OCI-LY7 (cell line): ENCODE data around the gene ANKRD42. TPM values are rescaled to one million over a fixed set of nuclear protein-coding genes. Genes with fewer than 3 reads are reported as not detected.

Experiments
- BruUV-seq: library from RNA; stranded (reverse); fragments of 400-500 nt; replicated peaks from 2 replicates; lab custom pipeline; 2021; lab: Mats Ljungman, UMichigan
- CTCF ChIA-PET: fragments of 300-600 bp; sonication (Branson Sonifier 250); formaldehyde crosslinking; loops from one replicate; lab custom pipeline; 2022; ENCODE audit warnings: antibody characterized with exemption; ENCODE audit not compliant: unreplicated experiment; lab: Charles Lee
- POLR2A ChIA-PET: fragments of 300-600 bp; sonication (Branson Sonifier 250); formaldehyde crosslinking; loops from one replicate; lab custom pipeline; 2022; ENCODE audit warnings: antibody characterized with exemption; lab: Charles Lee
- DNase-seq: peaks from one replicate; pipeline ENCODE4 v3.0.0-alpha.2; 2015; ENCODE audit warnings: low spot score
- H2AFZ ChIP-seq: fragments of 200-600 bp; sonication (generic), shearing (Covaris generic); 2 replicates; pipeline ENCODE4 v1.6.1; 2014; ENCODE audit warnings: mild to moderate bottlenecking, antibody characterized with exemption, low read length, moderate library complexity
- H3K27ac ChIP-seq: fragments of 200-600 bp; sonication (generic); 2 replicates; pipeline ENCODE4 v1.5.1; 2014; ENCODE audit warnings: mixed run types, low read depth, mild to moderate bottlenecking, moderate library complexity, low read length, inconsistent platforms; ENCODE audit not compliant: poor library complexity, severe bottlenecking
- H3K36me3 ChIP-seq: fragments of 200-600 bp; sonication (generic); 2 replicates; pipeline ENCODE4 v1.6.1; 2014; ENCODE audit warnings: mild to moderate bottlenecking, antibody characterized with exemption, low read length, moderate library complexity, mixed read lengths; ENCODE audit not compliant: insufficient read depth
- H3K4me1 ChIP-seq: fragments of 200-600 bp; sonication (generic); 2 replicates; pipeline ENCODE4 v1.5.1; 2014; ENCODE audit warnings: mild to moderate bottlenecking, low read length; ENCODE audit not compliant: insufficient read depth, poor library complexity, severe bottlenecking
- H3K4me2 ChIP-seq: fragments of 200-600 bp; sonication (generic); 2 replicates; pipeline ENCODE4 v1.6.1; 2014; ENCODE audit warnings: mild to moderate bottlenecking, low read length
- H3K4me3 ChIP-seq: fragments of 200-600 bp; sonication (generic); 2 replicates; pipeline ENCODE4 v1.5.1; 2014; ENCODE audit warnings: mild to moderate bottlenecking, low read depth, low read length; ENCODE audit not compliant: poor library complexity, severe bottlenecking
- H3K79me2 ChIP-seq: fragments of 200-600 bp; sonication (generic); 2 replicates; pipeline ENCODE4 v1.6.1; 2016; ENCODE audit warnings: low read depth, mild to moderate bottlenecking, low read length, moderate library complexity, mixed read lengths; ENCODE audit not compliant: insufficient read depth
- H3K9me2 ChIP-seq: fragments of 200-600 bp; sonication (generic); 2 replicates; pipeline ENCODE4 v1.6.1; 2016; ENCODE audit warnings: mild to moderate bottlenecking, low read length, mixed read lengths; ENCODE audit not compliant: insufficient read depth
- H3K9me3 ChIP-seq: fragments of 200-600 bp; sonication (generic); 2 replicates; pipeline ENCODE4 v1.6.1; 2014; ENCODE audit warnings: mild to moderate bottlenecking, mixed run types, low read length, mixed read lengths
- H4K20me1 ChIP-seq: fragments of 200-600 bp; sonication (generic); 2 replicates; pipeline ENCODE4 v1.6.1; 2014; ENCODE audit warnings: mild to moderate bottlenecking, antibody characterized with exemption, low read length, moderate library complexity, mixed read lengths; ENCODE audit not compliant: insufficient read depth
- CTCF ChIP-seq: fragments of 200-600 bp; sonication (generic); conservative IDR thresholded peaks from 2 replicates; pipeline ENCODE4 v1.5.1; 2014; ENCODE audit warnings: mild to moderate bottlenecking, antibody characterized with exemption, low read length, moderate library complexity, mixed read lengths
- EZH2phosphoT487 ChIP-seq: fragments of 200-600 bp; sonication (generic); IDR thresholded peaks from 2 replicates; pipeline ENCODE4 v1.6.1; 2018; ENCODE audit warnings: low read depth, borderline replicate concordance, mild to moderate bottlenecking, mixed run types, antibody characterized with exemption, low read length, moderate library complexity, mixed read lengths
- intact Hi-C: fragments of 100-400 bp; cut with micrococcal nuclease; formaldehyde crosslinking; loops from one replicate; pipeline ENCODE4 v1.10.0; 2022; ENCODE audit not compliant: unreplicated experiment
- total RNA-seq, 2 experiments: library from RNA; depleted of rRNA in 1 of 2; stranded (reverse); fragments of >200 nt in 1 of 2; shearing (Covaris generic) in 1 of 2; gene quantifications; 2 replicates each; pipeline ENCODE4 v1.2.3, GENCODE V29; 2014 to 2022

ANKRD42 gene
- total RNA-seq, 2 experiments from 2014 or later, result 2.2 to 3.3 TPM

GRCh38 chr11:83159902-83160865 lies 33.3 kb upstream of the ANKRD42 start:
- H3K9me3 ChIP-seq, result peaks cover 4% of the 10 kb centered on the region; the same call in 1 of the 2 replicates
- ChIA-PET POLR2A (interaction anchor here (0.6 to 5.1 kb wide), 19 partner anchors 10 to 1977 kb away, joined by 3 to 36 read pairs (median 4); partner anchors contain the start of gene DDIAS), CTCF (no interaction called here)
- no peak for TF ChIP-seq CTCF
- TF ChIP-seq EZH2phosphoT487, result no peak
- H3K27ac ChIP-seq, result peak overlapping the region; percentile 11
- no peak overlapping the region for H2AFZ ChIP-seq
- peak overlapping the region; percentile 90 for H3K4me2 ChIP-seq
- peak; percentile 36 for DNase-seq
- H3K9me2 ChIP-seq, result no peaks in the 10 kb centered on the region
- peaks cover 85% of the 10 kb centered on the region for H3K79me2 ChIP-seq
- intact Hi-C loops, result loop anchor here (1.0 kb wide), 1 partner anchor 33 kb away; the partner anchor contains the start of gene ANKRD42
- peaks cover 39% of the 10 kb centered on the region for H3K4me1 ChIP-seq
- peak overlapping the region; percentile 95 for H3K4me3 ChIP-seq
- peaks cover 50% of the 10 kb centered on the region for H4K20me1 ChIP-seq
- peaks cover 79% of the 10 kb centered on the region for H3K36me3 ChIP-seq
- no TSS peak for BruUV-seq

DNA sequence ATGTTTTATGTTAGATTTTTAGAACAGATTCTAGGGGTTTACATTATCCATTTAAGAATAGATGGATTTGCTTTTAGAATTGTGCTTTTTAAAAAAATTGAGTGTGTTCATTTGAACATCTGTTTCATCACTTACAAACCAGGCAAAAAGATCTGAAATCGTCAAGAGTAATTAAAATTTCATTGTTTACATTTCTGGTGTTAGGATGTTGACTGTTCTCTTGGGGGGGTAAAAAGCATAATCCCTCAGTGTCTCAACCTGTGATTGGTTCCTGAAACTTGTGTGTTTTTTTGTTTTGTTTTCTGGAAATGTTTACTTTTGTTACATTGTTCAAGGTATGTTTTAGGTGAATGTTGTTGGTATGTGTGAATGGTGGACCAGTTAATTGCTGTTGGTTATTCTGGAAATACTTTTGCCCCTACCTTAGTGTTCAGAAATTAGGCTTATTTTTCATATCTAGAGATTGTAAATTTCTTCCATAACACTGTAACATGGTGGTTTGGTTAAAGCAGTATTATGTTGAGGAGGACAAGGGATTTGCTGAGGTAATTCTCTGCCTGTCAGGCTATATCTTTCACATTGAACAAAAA lies 31.8 kb upstream of the ANKRD42 start:
- H3K4me1 ChIP-seq, result peaks cover 33% of the 10 kb centered on the region
- peaks cover 94% of the 10 kb centered on the region for H3K36me3 ChIP-seq
- peak overlapping the region; percentile 95 for H3K4me3 ChIP-seq

More for the DNA sequence above, 31.8 kb upstream of the ANKRD42 start:
- H3K9me3 ChIP-seq, result no peaks in the 10 kb centered on the region
- no TSS peak for BruUV-seq
- peaks cover 97% of the 10 kb centered on the region for H3K79me2 ChIP-seq
- ChIA-PET CTCF (no interaction called here), POLR2A (interaction anchor here (0.7 to 1.0 kb wide), 3 partner anchors 76 to 260 kb away, joined by 3 to 5 read pairs (median 3); partner anchors contain the start of gene DDIAS)
- H3K27ac ChIP-seq, result no peak overlapping the region
- H3K4me2 ChIP-seq, result peak overlapping the region; percentile 90
- intact Hi-C loops, result no loop called here
- DNase-seq, result no peak
- H4K20me1 ChIP-seq, result peaks cover 50% of the 10 kb centered on the region
- H3K9me2 ChIP-seq, result no peaks in the 10 kb centered on the region
- H2AFZ ChIP-seq, result no peak overlapping the region
- no peak for TF ChIP-seq EZH2phosphoT487
- no peak for TF ChIP-seq CTCF
